Endodermal cell (in vitro differentiated cells): ENCODE measurements around the gene HMGA1. TPM values are rescaled to one million over a fixed set of nuclear protein-coding genes. Genes with fewer than 3 reads are reported as not detected.

Source experiments
- DNase-seq: peaks from one replicate; pipeline ENCODE4 v3.0.0-alpha.2; 2017
- H3K27ac ChIP-seq: 2 replicates; pipeline ENCODE4 v1.5.1; 2013; ENCODE audit warnings: mild to moderate bottlenecking, low read depth, low read length, moderate library complexity
- H3K27me3 ChIP-seq: 2 replicates; pipeline ENCODE4 v1.6.1; 2013; ENCODE audit warnings: mild to moderate bottlenecking, low read length, moderate library complexity; ENCODE audit not compliant: insufficient read depth, control insufficient read depth, poor library complexity, severe bottlenecking
- H3K36me3 ChIP-seq: 2 replicates; pipeline ENCODE4 v1.7.0; 2013; ENCODE audit warnings: mild to moderate bottlenecking, low read length, moderate library complexity; ENCODE audit not compliant: control insufficient read depth, insufficient read depth
- H3K4me1 ChIP-seq: one replicate; pipeline ENCODE4 v1.7.0; 2013; ENCODE audit warnings: low read length; ENCODE audit not compliant: control insufficient read depth, insufficient read depth
- H3K4me3 ChIP-seq: 2 replicates; pipeline ENCODE4 v1.5.1; 2013; ENCODE audit warnings: mild to moderate bottlenecking, low read length, moderate library complexity
- H3K9ac ChIP-seq: 2 replicates; pipeline ENCODE4 v1.6.1; 2013; ENCODE audit warnings: mild to moderate bottlenecking, low read length, moderate library complexity; ENCODE audit not compliant: poor library complexity, severe bottlenecking; ENCODE audit errors: extremely low read depth
- H3K9me3 ChIP-seq: 2 replicates; pipeline ENCODE4 v1.6.1; 2013; ENCODE audit warnings: mild to moderate bottlenecking, low read length, moderate library complexity; ENCODE audit not compliant: control insufficient read depth
- H3K27ac Mint-ChIP-seq: 2 replicates; pipeline ENCODE4 v1.8.0; 2020; ENCODE audit warnings: mixed read lengths
- H3K27me3 Mint-ChIP-seq: 2 replicates; pipeline ENCODE4 v1.8.0; 2021; ENCODE audit warnings: mild to moderate bottlenecking, mixed read lengths; ENCODE audit not compliant: insufficient read depth
- H3K36me3 Mint-ChIP-seq: 2 replicates; pipeline ENCODE4 v1.8.0; 2020; ENCODE audit warnings: low read depth, mixed read lengths
- H3K4me1 Mint-ChIP-seq: 2 replicates; pipeline ENCODE4 v1.8.0; 2020; ENCODE audit warnings: mixed read lengths
- H3K4me3 Mint-ChIP-seq: 2 replicates; pipeline ENCODE4 v1.8.0; 2020; ENCODE audit warnings: mild to moderate bottlenecking, moderate library complexity, mixed read lengths
- H3K9me3 Mint-ChIP-seq: 2 replicates; pipeline ENCODE4 v1.8.0; 2020; ENCODE audit warnings: mild to moderate bottlenecking, mixed read lengths
- WGBS, 2 experiments: methylation state at CpG; one replicate each; pipeline versions ENCODE4 v1.1.5 to v1.1.7; 2013; ENCODE audit warnings: missing lambda C conversion rate in 2 of 2, mixed read lengths in 1 of 2; ENCODE audit not compliant: insufficient coverage in 1 of 2, insufficient read length in 1 of 2; 5-methylcytosine and 5-hydroxymethylcytosine counted together
- total RNA-seq, 2 donors: library from RNA; stranded (reverse); fragmentation: NEBNext Ultra II Directional in 1 of 2; extraction: Animal tissue kit (Norgen Biotek cat#: 25700) in 1 of 2; gene quantifications; 2 replicates in 1 of 2; 3 replicates in 1 of 2; pipeline ENCODE4 v1.2.1, GENCODE V29; 2021
- TF ChIP-seq, protein P1 (sequence below): fragments of 200-600 bp; sonication (generic); conservative IDR thresholded peaks from 2 replicates; pipeline ENCODE4 v1.5.0; 2021; ENCODE audit warnings: antibody characterized with exemption, mild to moderate bottlenecking

Gene HMGA1
- total RNA-seq, 2 donors from 2014 or later, result 1,306 to 1,595 TPM

DNA sequence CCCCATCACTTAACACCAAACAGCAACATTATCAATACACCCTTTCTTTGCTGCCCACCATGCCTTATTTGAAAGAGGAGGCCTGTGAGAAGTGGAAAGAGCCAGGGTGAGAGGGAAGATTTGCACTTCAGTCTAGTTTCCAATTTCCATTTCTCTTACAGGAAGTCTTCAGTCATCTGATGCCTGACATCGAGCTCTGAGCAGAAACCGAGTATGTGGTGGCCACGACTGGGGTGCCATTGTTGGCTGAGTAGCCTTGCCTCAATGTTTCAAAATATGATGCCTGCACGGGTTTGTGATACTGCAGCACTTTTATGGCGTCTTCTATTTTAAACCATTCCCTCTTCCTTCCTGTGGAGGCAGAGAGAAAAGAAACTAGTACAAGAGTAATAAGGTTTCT lies 51.9 kb downstream of the HMGA1 start:
- no peaks in the 10 kb centered on the region for H3K9me3 ChIP-seq
- no peak overlapping the region for H3K4me3 Mint-ChIP-seq
- WGBS, 2 experiments, result 82 to 84% methylated on average over 3 to 5 of the region's 5 CpGs

DNA sequence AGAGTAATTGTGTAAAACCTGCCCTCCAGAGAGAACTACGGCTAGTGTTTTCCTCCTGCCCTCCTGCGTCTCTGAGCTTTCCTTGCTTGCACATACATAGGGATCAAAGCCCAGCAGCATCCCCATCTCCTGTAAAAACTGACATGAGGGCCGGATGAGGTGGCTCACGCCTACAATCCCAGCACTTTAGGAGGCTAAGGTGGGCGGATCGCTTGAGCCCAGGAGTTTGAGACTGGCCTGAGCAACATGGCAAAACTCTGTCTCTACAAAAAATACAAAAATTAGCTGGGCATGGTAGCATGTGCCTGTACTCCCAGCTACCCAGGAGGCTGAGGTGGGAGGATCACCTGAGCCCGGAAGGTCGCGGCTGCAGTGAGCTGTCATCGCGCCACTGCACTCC lies 52.5 kb downstream of the HMGA1 start:
- Histone ChIP-seq H3K9ac (no peak overlapping the region), H3K4me1 (no peaks in the 10 kb centered on the region), H3K27me3 (no peaks in the 10 kb centered on the region), H3K4me3 (no peak overlapping the region), H3K27ac (no peak overlapping the region), H3K9me3 (no peaks in the 10 kb centered on the region), H3K36me3 (peaks cover 61% of the 10 kb centered on the region)
- Mint-ChIP-seq H3K27ac (no peak overlapping the region), H3K4me1 (no peaks in the 10 kb centered on the region), H3K4me3 (no peak overlapping the region), H3K36me3 (peaks cover 45% of the 10 kb centered on the region), H3K9me3 (no peaks in the 10 kb centered on the region), H3K27me3 (no peaks in the 10 kb centered on the region)
- DNase-seq, result no peak
- TF ChIP-seq, protein P1, sequence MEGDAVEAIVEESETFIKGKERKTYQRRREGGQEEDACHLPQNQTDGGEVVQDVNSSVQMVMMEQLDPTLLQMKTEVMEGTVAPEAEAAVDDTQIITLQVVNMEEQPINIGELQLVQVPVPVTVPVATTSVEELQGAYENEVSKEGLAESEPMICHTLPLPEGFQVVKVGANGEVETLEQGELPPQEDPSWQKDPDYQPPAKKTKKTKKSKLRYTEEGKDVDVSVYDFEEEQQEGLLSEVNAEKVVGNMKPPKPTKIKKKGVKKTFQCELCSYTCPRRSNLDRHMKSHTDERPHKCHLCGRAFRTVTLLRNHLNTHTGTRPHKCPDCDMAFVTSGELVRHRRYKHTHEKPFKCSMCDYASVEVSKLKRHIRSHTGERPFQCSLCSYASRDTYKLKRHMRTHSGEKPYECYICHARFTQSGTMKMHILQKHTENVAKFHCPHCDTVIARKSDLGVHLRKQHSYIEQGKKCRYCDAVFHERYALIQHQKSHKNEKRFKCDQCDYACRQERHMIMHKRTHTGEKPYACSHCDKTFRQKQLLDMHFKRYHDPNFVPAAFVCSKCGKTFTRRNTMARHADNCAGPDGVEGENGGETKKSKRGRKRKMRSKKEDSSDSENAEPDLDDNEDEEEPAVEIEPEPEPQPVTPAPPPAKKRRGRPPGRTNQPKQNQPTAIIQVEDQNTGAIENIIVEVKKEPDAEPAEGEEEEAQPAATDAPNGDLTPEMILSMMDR, result no peak
- 94 to 98% methylated on average over 9 to 11 of the region's 11 CpGs for WGBS, 2 experiments

More for the DNA sequence above, 51.9 kb downstream of the HMGA1 start:
- H3K4me1 ChIP-seq, result no peaks in the 10 kb centered on the region
- H3K36me3 ChIP-seq, result peaks cover 63% of the 10 kb centered on the region
- H3K27ac ChIP-seq, result no peak overlapping the region
- Mint-ChIP-seq H3K27me3 (no peaks in the 10 kb centered on the region), H3K9me3 (no peaks in the 10 kb centered on the region), H3K27ac (no peak overlapping the region), H3K4me1 (no peaks in the 10 kb centered on the region), H3K36me3 (peaks cover 44% of the 10 kb centered on the region)
- no peak overlapping the region for H3K9ac ChIP-seq
- no peak overlapping the region for H3K4me3 ChIP-seq
- H3K27me3 ChIP-seq, result no peaks in the 10 kb centered on the region
- TF ChIP-seq, protein P1, result no peak
- no peak for DNase-seq

DNA sequence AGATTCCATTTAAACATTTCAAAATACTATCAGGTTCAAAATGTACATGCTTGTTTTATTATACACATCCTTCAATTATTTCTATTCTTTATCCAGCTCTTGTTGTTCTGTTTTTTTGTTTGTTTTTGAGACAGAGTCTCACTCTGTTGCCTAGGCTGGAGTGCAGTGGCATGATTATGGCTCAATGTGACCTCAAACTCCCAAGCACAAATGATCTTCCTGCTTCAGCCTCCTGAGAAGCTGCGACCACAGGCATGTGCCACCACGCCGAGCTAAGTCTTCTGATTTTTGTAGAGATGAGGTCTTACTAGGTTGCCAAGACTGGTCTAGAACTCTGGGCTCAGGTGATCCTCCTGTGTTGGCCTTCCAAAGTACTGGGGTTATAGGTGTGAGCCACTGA lies 56.3 kb downstream of the HMGA1 start:
- Mint-ChIP-seq H3K9me3 (no peaks in the 10 kb centered on the region), H3K27ac (no peak overlapping the region), H3K4me3 (no peak overlapping the region), H3K36me3 (peaks cover 36% of the 10 kb centered on the region), H3K27me3 (no peaks in the 10 kb centered on the region), H3K4me1 (no peaks in the 10 kb centered on the region)
- no peaks in the 10 kb centered on the region for H3K4me1 ChIP-seq
- no peak overlapping the region for H3K9ac ChIP-seq
- no peak overlapping the region for H3K27ac ChIP-seq
- no peaks in the 10 kb centered on the region for H3K27me3 ChIP-seq
- 93 to 94% methylated on average over 3 of the region's 3 CpGs for WGBS, 2 experiments
- H3K4me3 ChIP-seq, result no peak overlapping the region
- DNase-seq, result no peak
- H3K9me3 ChIP-seq, result no peaks in the 10 kb centered on the region
- peaks cover 32% of the 10 kb centered on the region for H3K36me3 ChIP-seq
- TF ChIP-seq, protein P1, result no peak
